Dermis blood vessel endothelial cell (primary cell): Measurements from ENCODE around the gene MYH7. TPM values are rescaled to one million over a fixed set of nuclear protein-coding genes. Genes with fewer than 3 reads are reported as not detected.
A peak's percentile ranks its signal among the peaks of the same experiment; 100 is the strongest.

Experiments
- DNase-seq: peaks from one replicate; pipeline ENCODE4 v3.0.0; 2010
- total RNA-seq: library from RNA; depleted of rRNA; stranded (reverse); fragments of >200 nt; gene quantifications from 2 replicates; pipeline ENCODE4 v1.2.3, GENCODE V29; 2014

The MYH7 gene
- not detected in 2 replicates for total RNA-seq

GRCh38 chr14:23435543-23436326 lies at the start of gene MYH7:
TSS of gene MYH7 (minus strand) at chr14:23435660. CDS start at chr14:23433732, 1,928 bp downstream.
- DNase-seq, result no peak

- DNase-seq, result peak; percentile 26
Observed at GRCh38 chr14:23483236-23483854, 47.9 kb upstream of the MYH7 start.

GRCh38 chr14:23482823-23483148 lies 47.3 kb upstream of the MYH7 start:
- DNase-seq, result no peak

GRCh38 chr14:23481979-23482822 lies 46.7 kb upstream of the MYH7 start:
- no peak for DNase-seq

GRCh38 chr14:23481362-23481970 lies 46.0 kb upstream of the MYH7 start:
- peak; percentile 43 for DNase-seq

GRCh38 chr14:23478109-23478759 lies 42.8 kb upstream of the MYH7 start:
- peak; percentile 84 for DNase-seq

GRCh38 chr14:23470947-23471346 lies 35.5 kb upstream of the MYH7 start:
- DNase-seq, result no peak

- DNase-seq, result no peak
Observed at GRCh38 chr14:23469906-23470403, 34.5 kb upstream of the MYH7 start.

- peak; percentile 100 for DNase-seq
Observed at GRCh38 chr14:23469127-23469905, 33.9 kb upstream of the MYH7 start, which contains the start of gene NGDN. TSS of gene NGDN (plus strand) at chr14:23469703. CDS start at chr14:23469716, 13 bp downstream.

- no peak for DNase-seq
Observed at GRCh38 chr14:23468704-23469126, 33.3 kb upstream of the MYH7 start.

GRCh38 chr14:23465261-23465660 lies 29.8 kb upstream of the MYH7 start:
- no peak for DNase-seq

GRCh38 chr14:23464700-23465099 lies 29.2 kb upstream of the MYH7 start:
- DNase-seq, result no peak

- no peak for DNase-seq
Observed at GRCh38 chr14:23460960-23461359, 25.5 kb upstream of the MYH7 start.

GRCh38 chr14:23457587-23458445 lies 22.4 kb upstream of the MYH7 start:
- no peak for DNase-seq

- DNase-seq, result peak; percentile 17
Observed at GRCh38 chr14:23456883-23457586, 21.6 kb upstream of the MYH7 start.

GRCh38 chr14:23454445-23454856 lies 19.0 kb upstream of the MYH7 start:
- DNase-seq, result no peak

- DNase-seq, result no peak
Observed at GRCh38 chr14:23452237-23452636, 16.8 kb upstream of the MYH7 start.

- DNase-seq, result no peak
Observed at GRCh38 chr14:23450379-23450778, 14.9 kb upstream of the MYH7 start.

- DNase-seq, result no peak
Observed at GRCh38 chr14:23449314-23449713, 13.9 kb upstream of the MYH7 start.
